HG02981 (cell line): ENCODE measurements around the gene KRTAP10-8.
"Not testable (repeated sequence)": the region's sequence is repeated elsewhere in the genome, so short reads cannot be mapped to it uniquely, and the experiment has no call there.

Experiments
- ATAC-seq: cut with Tn5 transposase; IDR thresholded peaks from one replicate; pipeline ENCODE4 v1.9.1; 2021; ENCODE audit warnings: mild to moderate bottlenecking, moderate library complexity; ENCODE audit not compliant: unreplicated experiment

KRTAP10-8 gene

GRCh38 chr21:44612029-44612486, at the start of gene KRTAP10-8:
Gene KRTAP10-8 (plus strand): TSS chr21:44612079. CDS start chr21:44612101, 22 bp downstream.
- ATAC-seq, result no peak

- no peak for ATAC-seq
Measured at GRCh38 chr21:44564099-44564498, 47.8 kb upstream of the KRTAP10-8 start.

GRCh38 chr21:44564886-44565598, 46.8 kb upstream of the KRTAP10-8 start:
- no peak for ATAC-seq

GRCh38 chr21:44566403-44566802, 45.5 kb upstream of the KRTAP10-8 start:
- no peak for ATAC-seq

- ATAC-seq, result no peak
Measured at GRCh38 chr21:44567481-44568171, 44.3 kb upstream of the KRTAP10-8 start.

- no peak for ATAC-seq
Measured at GRCh38 chr21:44568261-44568660, 43.6 kb upstream of the KRTAP10-8 start.

GRCh38 chr21:44568667-44569556, 43.0 kb upstream of the KRTAP10-8 start:
- ATAC-seq, result no peak

- no peak for ATAC-seq
Measured at GRCh38 chr21:44569861-44570517, 41.9 kb upstream of the KRTAP10-8 start.

GRCh38 chr21:44571296-44571695, 40.6 kb upstream of the KRTAP10-8 start:
- no peak for ATAC-seq

GRCh38 chr21:44571844-44572782, 39.8 kb upstream of the KRTAP10-8 start:
- ATAC-seq, result no peak

- ATAC-seq, result no peak
Measured at GRCh38 chr21:44572959-44573583, 38.8 kb upstream of the KRTAP10-8 start.

- not testable (repeated sequence) for ATAC-seq
Measured at GRCh38 chr21:44573630-44574456, 38.0 kb upstream of the KRTAP10-8 start, which contains the start of gene KRTAP10-4. Gene KRTAP10-4 (plus strand): TSS chr21:44573729. CDS start chr21:44573759, 30 bp downstream.

- ATAC-seq, result no peak
Measured at GRCh38 chr21:44574457-44575306, 37.2 kb upstream of the KRTAP10-8 start.

GRCh38 chr21:44575307-44576024, 36.4 kb upstream of the KRTAP10-8 start:
- no peak for ATAC-seq

- ATAC-seq, result no peak
Measured at GRCh38 chr21:44576025-44576420, 35.9 kb upstream of the KRTAP10-8 start.

- ATAC-seq, result no peak
Measured at GRCh38 chr21:44578371-44579055, 33.4 kb upstream of the KRTAP10-8 start.
